Breast epithelium (tissue), 3 donors: Measurements from ENCODE around the gene FAM170B.

ENCODE experiments used
- CTCF ChIP-seq, 3 donors: fragments of 450-650 bp; IDR thresholded peaks; one replicate each; pipeline ENCODE4 v1.5.1; 2016 to 2017; ENCODE audit warnings: antibody characterized with exemption in 3 of 3, mild to moderate bottlenecking in 3 of 3, moderate library complexity in 3 of 3
- POLR2A ChIP-seq: fragments of 450-650 bp; IDR thresholded peaks from one replicate; pipeline ENCODE4 v1.6.1; 2016; ENCODE audit warnings: antibody characterized with exemption, mild to moderate bottlenecking, moderate library complexity
- POLR2AphosphoS5 ChIP-seq, 3 donors: sonication (generic); formaldehyde crosslinking; IDR thresholded peaks; one replicate each; pipeline ENCODE4 v1.6.1; 2017; ENCODE audit warnings: antibody characterized with exemption in 3 of 3

GRCh38 chr10:49179699-49180443, 46.0 kb upstream of the FAM170B start:
- TF ChIP-seq CTCF (IDR thresholded peaks at IDR 0.05) (no peak), POLR2A (no peak), POLR2AphosphoS5 (IDR thresholded peaks at IDR 0.05) (no peak)
